K562 (cell line): ENCODE data around the gene STON1. TPM values are rescaled to one million over a fixed set of nuclear protein-coding genes. Genes with fewer than 3 reads are reported as not detected.

Experiments used
- ATAC-seq: fragments of 200-7000 bp; cut with Tn5 transposase; 3 replicates; pipeline ENCODE4 v1.9.1; 2020; ENCODE audit warnings: moderate library complexity
- BruUV-seq: library from RNA; stranded (reverse); fragments of 400-500 nt; replicated peaks from 2 replicates; lab custom pipeline; 2021; lab: Mats Ljungman, UMichigan
- CTCF ChIA-PET: fragments of 300-600 bp; formaldehyde crosslinking; extraction: SDS; loops from one replicate; lab custom pipeline; 2021; ENCODE audit warnings: low intra/inter-chr PET ratio; lab: Yijun Ruan, JAX
- POLR2A ChIA-PET: fragments of 300-600, 350-650 bp; sonication (Branson Sonifier 250); formaldehyde crosslinking; extraction: SDS; loops from one replicate; lab custom pipeline; 2021; ENCODE audit warnings: antibody characterized with exemption, inconsistent platforms; lab: Yijun Ruan, JAX
- DNase-seq, 4 experiments: peaks; one replicate each; pipeline versions ENCODE4 v3.0.0 to v3.0.0-alpha.2; 2011 to 2018; ENCODE audit warnings: low spot score in 3 of 4, mixed read lengths in 3 of 4; ENCODE audit errors: extremely low read depth in 1 of 4
- FAIRE-seq: peaks from 2 replicates; lab custom pipeline; 2011; peaks lifted over from hg19 to GRCh38; lab: Jason Lieb, UNC
- H2AFZ ChIP-seq: 2 replicates; pipeline ENCODE4 v1.6.0; 2011; ENCODE audit warnings: low read depth, low read length, control low read depth, inconsistent platforms
- H3K27ac ChIP-seq: fragments of 200-600 bp; 3 replicates; pipeline ENCODE4 v1.8.0; 2011; ENCODE audit warnings: low read depth, mild to moderate bottlenecking, control low read depth, inconsistent platforms, low read length, moderate library complexity, mixed read lengths; ENCODE audit errors: extremely low read depth
- H3K27me3 ChIP-seq, 2 experiments: fragments of 300-600 bp in 1 of 2; 2 replicates in 1 of 2; 3 replicates in 1 of 2; pipeline versions ENCODE4 v1.6.0 to v1.8.0; 2011; ENCODE audit warnings: inconsistent platforms in 2 of 2, low read length in 2 of 2, mild to moderate bottlenecking in 1 of 2, mixed read lengths in 1 of 2, moderate library complexity in 1 of 2; ENCODE audit not compliant: control insufficient read depth in 2 of 2, insufficient read depth in 2 of 2
- H3K36me3 ChIP-seq: fragments of 300-600 bp; 3 replicates; pipeline ENCODE4 v1.8.0; 2011; ENCODE audit warnings: mild to moderate bottlenecking, low read length, inconsistent platforms; ENCODE audit not compliant: control insufficient read depth, insufficient read depth
- H3K4me1 ChIP-seq, 2 experiments: fragments of 200-600 bp in 1 of 2; replicated peaks in 1 of 2; 2 replicates in 1 of 2; 3 replicates in 1 of 2; pipeline versions ENCODE4 v1.5.1 to v1.8.0; 2011; ENCODE audit warnings: inconsistent platforms in 2 of 2, low read length in 2 of 2, mild to moderate bottlenecking in 1 of 2, mixed read lengths in 1 of 2, moderate library complexity in 1 of 2; ENCODE audit not compliant: control insufficient read depth in 2 of 2, insufficient read depth in 2 of 2
- H3K4me2 ChIP-seq: 2 replicates; pipeline ENCODE4 v1.6.1; 2011; ENCODE audit warnings: low read length, control low read depth, inconsistent platforms, mixed read lengths; ENCODE audit not compliant: insufficient read depth
- H3K4me3 ChIP-seq: fragments of 200-600 bp; sonication (generic), shearing (Covaris generic); 2 replicates; pipeline ENCODE4 v1.5.1; 2016; ENCODE audit warnings: control low read depth, inconsistent platforms
- H3K79me2 ChIP-seq: fragments of 200-600 bp; 3 replicates; pipeline ENCODE4 v1.8.0; 2011; ENCODE audit warnings: low read length, inconsistent platforms; ENCODE audit not compliant: control insufficient read depth, insufficient read depth
- H3K9ac ChIP-seq, 2 experiments: 2 replicates each; pipeline versions ENCODE4 v1.6.0 to v1.6.1; 2011; ENCODE audit warnings: low read depth in 2 of 2, low read length in 2 of 2, control low read depth in 1 of 2, inconsistent platforms in 1 of 2, mild to moderate bottlenecking in 1 of 2, mixed read lengths in 1 of 2; ENCODE audit not compliant: insufficient read depth in 1 of 2
- H3K9me1 ChIP-seq: one replicate; pipeline ENCODE4 v1.6.0; 2011; ENCODE audit warnings: inconsistent platforms, mild to moderate bottlenecking, low read length, moderate library complexity; ENCODE audit not compliant: control insufficient read depth, insufficient read depth
- H3K9me3 ChIP-seq: replicated peaks from 2 replicates; pipeline ENCODE4 v1.5.1; 2011; ENCODE audit warnings: low read depth, low read length, inconsistent platforms; ENCODE audit not compliant: control insufficient read depth, insufficient read depth
- H4K20me1 ChIP-seq: replicated peaks from 2 replicates; pipeline ENCODE4 v1.6.1; 2011; ENCODE audit warnings: low read length, inconsistent platforms, mixed read lengths; ENCODE audit not compliant: control insufficient read depth, insufficient read depth
- CCAR2 ChIP-seq: fragments of 200-400 bp; formaldehyde crosslinking; IDR thresholded peaks from 2 replicates; pipeline ENCODE4 v1.6.1; 2017; ENCODE audit warnings: mild to moderate bottlenecking, low read depth, low read length
- CHCHD3 ChIP-seq: fragments of 250-450 bp; sonication (Bioruptor Pico); IDR thresholded peaks from 2 replicates; pipeline ENCODE4 v2.1.2; 2022; ENCODE audit warnings: mild to moderate bottlenecking
- KDM4B ChIP-seq, 2 experiments: fragments of 450-650 bp in 1 of 2; sonication (generic) in 1 of 2; IDR thresholded peaks; 2 replicates each; pipeline ENCODE4 v1.6.1; 2016 to 2017; ENCODE audit warnings: borderline replicate concordance in 2 of 2, antibody characterized with exemption in 1 of 2, low read depth in 1 of 2, mild to moderate bottlenecking in 1 of 2
- SPI1 ChIP-seq: IDR thresholded peaks from 2 replicates; pipeline ENCODE4 v1.6.1; 2011; ENCODE audit warnings: low read depth, low read length, control low read depth, borderline replicate concordance
- ZNF77 ChIP-seq: fragments of 250-450 bp; sonication (Bioruptor Pico); IDR thresholded peaks from 2 replicates; pipeline ENCODE4 v1.5.0; 2020
- WGBS: fragments of 100-300 bp; shearing (Covaris generic); methylation state at CpG from one replicate; pipeline ENCODE4 v1.1.6; 2016; ENCODE audit warnings: low coverage, mixed read lengths; ENCODE audit not compliant: insufficient coverage; ENCODE audit errors: missing lambda C conversion rate; 5-methylcytosine and 5-hydroxymethylcytosine counted together
- in situ Hi-C: fragments of 300-500 bp; cut with MboI; formaldehyde crosslinking; loops from 4 replicates; pipeline ENCODE4 v1.15.0; 2018; ENCODE audit warnings: inconsistent platforms, mixed read lengths
- intact Hi-C: fragments of 100-400 bp; cut with micrococcal nuclease; formaldehyde crosslinking; loops from 2 replicates; pipeline ENCODE4 v1.14.2; 2022
- polyA plus RNA-seq, 8 experiments: library from polyadenylated mRNA; depleted of rRNA in 4 of 8; stranded (reverse) in 5 of 8; unstranded in 3 of 8; fragments of >200 nt; fragmentation: Nextera tagmentation in 2 of 8; fragmentation: Illumina TruSeq in 1 of 8; extraction: Ambion mirVana in 2 of 8; extraction: Trizol in 1 of 8; gene quantifications; 2 replicates each; pipeline versions ENCODE4 v1.2.1 to v1.2.3, GENCODE V29; 2011 to 2014; ENCODE audit warnings: inconsistent platforms in 1 of 8, missing spikeins in 1 of 8
- total RNA-seq, 7 experiments: library from RNA; depleted of rRNA in 6 of 7; stranded (reverse); fragments of >200 nt in 6 of 7; fragmentation: Illumina TruSeq in 2 of 7; extraction: Trizol in 2 of 7; gene quantifications; 2 replicates each; pipeline versions ENCODE4 v1.2.1 to v1.2.3, GENCODE V29; 2011 to 2021; ENCODE audit warnings: low replicate concordance in 1 of 7
- TF ChIP-seq, protein P1 (sequence below): fragments of 450-650 bp; IDR thresholded peaks from 2 replicates; pipeline ENCODE4 v1.6.1; 2018; ENCODE audit not compliant: partially characterized antibody

The STON1 gene
- total and polyA plus RNA-seq, 9 of the 15 experiments (the other 6 are each of a cell fraction or from before 2014, with no cell fraction given), result 0.07 to 1.2 (median 0.55) TPM

DNA sequence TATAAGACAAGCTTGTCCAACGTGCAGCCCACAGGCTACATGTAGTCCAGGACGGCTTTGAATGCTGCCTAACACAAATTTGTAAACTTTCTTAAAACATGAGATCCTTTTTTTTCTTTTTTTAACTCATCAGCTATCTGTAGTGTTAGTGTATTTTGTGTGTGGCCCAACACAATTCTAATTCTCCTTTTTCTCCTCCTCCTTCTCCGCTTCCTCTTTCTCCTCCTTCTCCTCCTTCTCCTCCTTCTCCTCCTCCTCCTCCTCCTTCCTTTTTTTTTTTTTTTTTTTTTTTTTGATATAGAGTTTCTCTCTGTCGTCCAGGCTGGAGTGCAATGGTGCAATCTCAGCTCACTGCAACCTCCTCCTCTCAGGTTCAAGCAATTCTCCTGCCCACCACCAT is 48.4 kb downstream of the STON1 start:
- 2% methylated on average over 3 of the region's 4 CpGs for WGBS
- no peaks in the 10 kb centered on the region for H3K4me1 ChIP-seq
- in situ Hi-C loops, result no loop called here
- no TSS peak for BruUV-seq
- no peak overlapping the region for H3K4me3 ChIP-seq
- H3K27ac ChIP-seq, result no peak overlapping the region
- H3K9ac ChIP-seq, result no peak overlapping the region
- no peak for ATAC-seq
- H3K9me1 ChIP-seq, result no peaks in the 10 kb centered on the region
- no peaks in the 10 kb centered on the region for H3K9me3 ChIP-seq
- TF ChIP-seq CHCHD3 (no peak), SPI1 (0 out of 2 replicates have a peak, but pooled peaks have one; percentile 10)
- TF ChIP-seq, all 486 proteins: peak for 1
- DNase-seq (no peak), FAIRE-seq (no peak)
- CTCF ChIA-PET, result no interaction called here
- no peaks in the 10 kb centered on the region for H4K20me1 ChIP-seq
- intact Hi-C loops, result no loop called here
- H2AFZ ChIP-seq, result no peak overlapping the region
- no peaks in the 10 kb centered on the region for H3K79me2 ChIP-seq
- H3K36me3 ChIP-seq, result no peaks in the 10 kb centered on the region
- POLR2A ChIA-PET, result interaction anchor here (0.6 to 0.7 kb wide), 2 partner anchors 159 to 195 kb away, joined by 3 read pairs; no protein-coding TSS in a partner anchor
- no peak overlapping the region for H3K4me2 ChIP-seq
- H3K27me3 ChIP-seq, result no peaks in the 10 kb centered on the region

DNA sequence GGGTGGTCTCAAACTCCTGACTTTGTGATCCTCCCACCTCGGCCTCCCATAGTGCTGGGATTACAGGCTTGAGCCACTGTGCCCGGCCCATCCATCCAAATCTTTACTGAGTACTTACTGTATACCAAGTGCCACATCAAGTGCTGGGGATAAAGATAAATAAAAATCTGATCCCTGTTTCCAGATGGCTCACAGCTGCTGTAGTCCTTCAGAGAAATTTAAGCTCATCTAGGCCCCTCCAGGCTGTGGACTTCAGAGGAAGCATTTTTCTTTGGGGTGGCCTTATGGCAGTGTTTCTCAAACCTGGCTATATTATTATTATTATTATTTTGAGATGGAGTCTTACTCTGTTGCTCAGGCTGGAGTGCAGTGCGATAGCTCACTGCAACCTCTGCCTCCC is 54.0 kb downstream of the STON1 start:
- intact Hi-C loops (no loop called here), in situ Hi-C loops (no loop called here)
- DNase-seq (no peak), ATAC-seq (no peak), FAIRE-seq (no peak)
- CTCF ChIA-PET, result no interaction called here
- no peak overlapping the region for H3K4me3 ChIP-seq
- no peaks in the 10 kb centered on the region for H3K36me3 ChIP-seq
- TF ChIP-seq KDM4B (IDR thresholded peaks at IDR 0.05; ENCODE audit: borderline replicate concordance in 2 of 2, low read depth in 1 of 2) (no peak), CCAR2 (no peak), ZNF77 (CRISPR knock-in tag) (no peak)
- TF ChIP-seq, protein P1, sequence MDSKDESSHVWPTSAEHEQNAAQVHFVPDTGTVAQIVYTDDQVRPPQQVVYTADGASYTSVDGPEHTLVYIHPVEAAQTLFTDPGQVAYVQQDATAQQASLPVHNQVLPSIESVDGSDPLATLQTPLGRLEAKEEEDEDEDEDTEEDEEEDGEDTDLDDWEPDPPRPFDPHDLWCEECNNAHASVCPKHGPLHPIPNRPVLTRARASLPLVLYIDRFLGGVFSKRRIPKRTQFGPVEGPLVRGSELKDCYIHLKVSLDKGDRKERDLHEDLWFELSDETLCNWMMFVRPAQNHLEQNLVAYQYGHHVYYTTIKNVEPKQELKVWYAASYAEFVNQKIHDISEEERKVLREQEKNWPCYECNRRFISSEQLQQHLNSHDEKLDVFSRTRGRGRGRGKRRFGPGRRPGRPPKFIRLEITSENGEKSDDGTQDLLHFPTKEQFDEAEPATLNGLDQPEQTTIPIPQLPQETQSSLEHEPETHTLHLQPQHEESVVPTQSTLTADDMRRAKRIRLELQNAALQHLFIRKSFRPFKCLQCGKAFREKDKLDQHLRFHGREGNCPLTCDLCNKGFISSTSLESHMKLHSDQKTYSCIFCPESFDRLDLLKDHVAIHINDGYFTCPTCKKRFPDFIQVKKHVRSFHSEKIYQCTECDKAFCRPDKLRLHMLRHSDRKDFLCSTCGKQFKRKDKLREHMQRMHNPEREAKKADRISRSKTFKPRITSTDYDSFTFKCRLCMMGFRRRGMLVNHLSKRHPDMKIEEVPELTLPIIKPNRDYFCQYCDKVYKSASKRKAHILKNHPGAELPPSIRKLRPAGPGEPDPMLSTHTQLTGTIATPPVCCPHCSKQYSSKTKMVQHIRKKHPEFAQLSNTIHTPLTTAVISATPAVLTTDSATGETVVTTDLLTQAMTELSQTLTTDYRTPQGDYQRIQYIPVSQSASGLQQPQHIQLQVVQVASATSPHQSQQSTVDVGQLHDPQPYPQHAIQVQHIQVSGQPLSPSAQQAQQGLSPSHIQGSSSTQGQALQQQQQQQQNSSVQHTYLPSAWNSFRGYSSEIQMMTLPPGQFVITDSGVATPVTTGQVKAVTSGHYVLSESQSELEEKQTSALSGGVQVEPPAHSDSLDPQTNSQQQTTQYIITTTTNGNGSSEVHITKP, result no peak
- H3K9me1 ChIP-seq, result no peaks in the 10 kb centered on the region
- no peaks in the 10 kb centered on the region for H3K9me3 ChIP-seq
- no peaks in the 10 kb centered on the region; a peak in 1 of 5 replicates for H3K4me1 ChIP-seq
- no peak overlapping the region for H3K27ac ChIP-seq
- no peak overlapping the region for H3K9ac ChIP-seq
- POLR2A ChIA-PET, result no interaction called here
- no peak overlapping the region for H3K4me2 ChIP-seq
- no peaks in the 10 kb centered on the region for H3K79me2 ChIP-seq
- H4K20me1 ChIP-seq, result no peaks in the 10 kb centered on the region
- no TSS peak for BruUV-seq
- peaks cover 0 to 7% of the 10 kb centered on the region in 2 experiments; a peak in 1 of 5 replicates for H3K27me3 ChIP-seq
- WGBS, result 25% methylated on average over 3 of the region's 3 CpGs
- H2AFZ ChIP-seq, result no peak overlapping the region
